NK-92 (cell line): ENCODE data around the gene DENND5B.
"Not testable (repeated sequence)": the region's sequence is repeated elsewhere in the genome, so short reads cannot be mapped to it uniquely, and the experiment has no call there.

ENCODE experiments used
- DNase-seq: peaks from one replicate; lab custom pipeline; 2025; ENCODE audit not compliant: unreplicated experiment; lab: John Stamatoyannopoulos, UW

Gene DENND5B

DNA sequence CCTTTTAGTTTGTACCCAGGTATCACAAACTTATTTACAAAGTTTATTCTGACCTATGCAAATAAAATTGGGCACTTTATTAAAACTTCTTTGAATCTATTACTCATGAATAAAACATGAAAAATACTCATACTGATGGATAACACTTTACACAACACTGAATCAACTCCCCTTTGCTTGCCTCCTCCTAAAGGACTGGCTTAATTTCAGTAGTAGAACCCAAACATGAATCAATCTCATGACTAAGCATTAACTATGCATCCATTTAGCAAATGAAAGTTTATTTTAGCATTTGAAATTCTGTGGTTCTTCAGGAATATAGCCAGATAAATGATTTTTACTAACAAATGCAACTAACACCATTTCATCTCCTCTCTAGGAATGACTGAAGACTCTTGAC lies 32.4 kb downstream of the DENND5B start:
- no peak for DNase-seq

DNA sequence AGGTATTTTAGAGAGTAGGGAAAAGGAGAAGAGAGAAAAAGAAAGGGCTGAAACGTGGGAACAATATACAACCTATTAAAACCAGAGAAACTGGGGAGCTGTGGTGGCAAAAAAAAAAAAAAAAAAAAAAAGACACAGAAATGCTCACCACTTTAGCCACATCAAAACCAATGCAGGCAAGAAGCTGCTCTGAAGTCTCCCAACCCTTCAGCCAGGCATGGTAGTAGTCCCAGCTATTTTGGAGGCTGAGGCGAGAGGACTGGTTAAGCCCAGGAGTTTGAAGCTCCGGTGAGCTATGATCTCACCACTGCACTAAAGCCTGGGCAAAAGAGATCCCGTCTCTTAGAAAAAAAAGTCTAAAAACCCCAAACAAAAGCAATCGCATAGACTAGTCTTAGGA lies 33.2 kb downstream of the DENND5B start:
- DNase-seq: no peak

DNA sequence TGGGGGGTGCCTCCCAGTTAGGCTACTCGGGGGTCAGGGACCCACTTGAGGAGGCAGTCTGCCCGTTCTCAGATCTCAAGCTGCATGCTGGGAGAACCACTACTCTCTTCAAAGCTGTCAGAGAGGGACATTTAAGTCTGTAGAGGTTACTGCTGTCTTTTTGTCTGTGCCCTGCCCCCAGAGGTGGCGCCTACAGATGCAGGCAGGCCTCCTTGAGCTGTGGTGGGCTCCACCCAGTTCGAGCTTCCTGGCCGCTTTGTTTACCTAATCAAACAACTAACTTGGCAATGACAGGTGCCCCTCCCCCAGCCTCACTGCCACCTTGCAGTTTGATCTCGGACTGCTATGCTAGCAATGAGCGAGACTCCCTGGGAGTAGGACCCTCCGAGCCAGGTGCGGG lies 35.5 kb downstream of the DENND5B start:
- DNase-seq: not testable (repeated sequence)

DNA sequence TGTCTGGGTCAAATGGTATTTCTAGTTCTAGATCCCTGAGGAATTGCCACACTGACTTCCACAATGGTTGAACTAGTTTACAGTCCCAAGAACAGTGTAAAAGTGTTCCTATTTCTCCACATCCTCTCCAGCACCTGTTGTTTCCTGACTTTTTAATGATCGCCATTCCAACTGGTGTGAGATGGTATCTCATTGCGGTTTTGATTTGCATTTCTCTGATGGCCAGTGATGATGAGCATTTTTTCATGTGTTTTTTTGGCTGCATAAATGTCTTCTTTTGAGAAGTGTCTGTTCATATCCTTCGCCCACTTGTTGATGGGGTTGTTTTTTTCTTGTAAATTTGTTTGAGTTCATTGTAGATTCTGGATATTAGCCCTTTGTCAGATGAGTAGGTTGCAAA lies 40.3 kb downstream of the DENND5B start:
- DNase-seq: not testable (repeated sequence)

- DNase-seq: no peak
Observed at GRCh38 chr12:31536672-31537071, 54.3 kb downstream of the DENND5B start.

GRCh38 chr12:31533470-31533869 lies 57.5 kb downstream of the DENND5B start:
- DNase-seq: no peak

GRCh38 chr12:31531893-31532292 lies 59.0 kb downstream of the DENND5B start:
- DNase-seq: no peak

- no peak for DNase-seq
Observed at GRCh38 chr12:31528095-31528494, 62.8 kb downstream of the DENND5B start.

DNA sequence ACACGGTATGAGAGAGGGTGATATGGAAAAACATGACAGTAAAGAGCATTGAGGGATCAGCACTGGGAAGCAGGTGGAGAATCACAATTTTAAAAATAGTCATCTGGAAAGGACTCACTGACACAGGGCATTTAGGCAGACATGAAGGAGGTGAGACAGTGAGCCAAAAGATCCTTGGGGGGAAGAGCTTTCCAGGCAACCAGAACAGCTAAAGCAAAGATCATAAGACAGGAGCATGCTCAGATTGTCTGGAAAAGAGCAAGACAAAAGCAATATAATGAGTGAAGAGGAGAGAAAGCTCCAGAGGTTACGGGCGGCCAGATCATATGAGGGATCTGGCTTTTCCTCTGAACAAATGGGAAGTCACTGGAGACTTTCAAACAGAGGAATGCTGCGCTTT lies 63.9 kb downstream of the DENND5B start:
- no peak for DNase-seq

DNA sequence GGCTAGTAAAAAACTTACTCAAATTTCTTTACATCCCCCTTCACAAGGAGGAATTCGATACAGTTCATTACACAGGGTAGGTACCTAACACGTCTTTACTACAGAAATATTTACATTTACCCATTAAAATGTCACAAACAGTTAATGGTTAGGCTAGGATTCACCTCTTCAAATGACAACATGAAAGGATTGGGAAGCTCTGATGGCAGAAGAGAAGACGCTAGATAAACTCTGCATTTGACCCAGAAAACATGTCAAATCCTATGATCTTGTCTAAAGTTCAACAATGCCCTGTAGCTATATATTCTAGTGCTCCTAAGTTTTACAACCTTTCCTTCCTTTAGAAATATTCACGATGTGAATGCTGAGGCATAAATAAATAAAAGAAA lies 64.8 kb downstream of the DENND5B start:
- DNase-seq: no peak

DNA sequence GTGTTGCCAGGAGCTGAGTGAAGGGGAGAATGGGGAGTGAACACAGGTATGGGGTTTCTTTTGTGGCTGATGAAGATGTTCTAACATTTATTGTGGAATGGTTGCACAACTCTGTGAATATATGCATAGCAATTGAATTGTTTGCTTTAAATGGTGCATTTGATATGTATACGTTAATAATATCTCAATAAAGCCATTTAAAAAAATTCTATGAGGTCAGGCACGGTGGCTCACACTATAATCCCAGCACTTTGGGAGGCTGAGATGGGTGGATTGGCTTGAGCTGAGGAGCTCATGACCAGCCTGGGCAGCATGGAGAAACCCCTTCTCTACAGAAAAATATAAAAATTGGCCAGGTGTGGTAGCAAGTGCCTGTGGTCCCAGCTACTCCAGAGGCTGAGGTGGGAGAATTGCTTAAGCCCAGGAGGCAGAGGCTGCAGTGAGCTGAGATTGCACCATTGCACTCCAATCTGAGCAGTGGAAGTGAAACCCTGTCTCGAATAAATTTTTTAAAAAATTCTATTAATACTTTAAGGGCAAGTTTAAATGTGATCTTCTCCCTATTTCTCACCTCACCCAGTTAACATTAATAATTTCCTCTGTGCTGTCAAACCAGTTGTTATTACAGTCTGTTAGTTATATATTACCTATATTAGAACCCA lies 65.3 kb downstream of the DENND5B start:
- DNase-seq: no peak

DNA sequence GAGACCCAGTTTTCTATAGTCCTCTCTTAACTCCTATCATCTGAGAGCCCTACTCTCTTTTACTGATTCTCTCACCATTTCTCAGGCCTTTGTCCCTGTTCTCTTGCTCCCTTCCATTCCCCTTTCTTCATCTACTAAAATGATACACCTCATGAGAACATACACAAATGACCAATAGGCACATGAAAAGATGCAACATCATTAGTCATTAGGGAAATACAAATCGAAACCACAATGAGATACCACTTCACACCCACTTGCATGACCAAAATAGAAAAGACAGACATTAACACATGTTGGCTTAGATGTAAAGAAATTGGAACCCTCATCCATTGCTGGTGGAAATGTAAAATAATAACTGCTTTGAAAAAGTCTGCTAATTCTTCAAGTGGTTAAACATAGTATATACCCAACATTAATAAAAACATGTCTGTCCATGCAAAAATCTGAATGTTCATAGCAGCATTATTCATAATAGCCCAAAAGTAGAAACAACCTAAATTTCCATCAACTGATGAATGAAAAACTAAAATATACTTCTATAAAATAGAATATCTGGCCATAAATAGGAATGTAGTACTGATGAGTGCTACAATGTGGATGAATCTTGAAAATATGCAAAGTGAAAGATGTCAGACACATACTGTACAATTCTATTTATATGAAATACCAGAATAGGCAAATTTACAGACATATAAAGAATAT lies 66.0 kb downstream of the DENND5B start:
- no peak for DNase-seq

DNA sequence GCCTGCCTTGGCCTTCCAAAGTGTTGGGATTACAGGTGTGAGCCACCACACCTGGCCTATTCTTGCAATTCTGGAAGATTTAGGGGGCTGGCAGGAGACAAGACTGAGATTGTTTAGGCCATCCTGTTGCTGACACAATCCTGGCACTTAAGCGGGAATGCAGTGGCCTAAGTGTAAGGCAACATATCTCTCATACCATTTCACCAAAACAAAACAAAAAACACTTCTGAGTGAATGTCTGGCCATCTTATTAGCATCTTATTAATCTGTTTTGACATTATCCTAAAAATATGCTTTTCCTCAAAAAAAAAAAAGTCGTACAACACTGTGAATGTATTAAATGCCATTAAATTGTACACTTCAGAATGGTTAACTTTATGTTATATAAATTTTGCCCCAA lies 67.6 kb downstream of the DENND5B start:
- DNase-seq: no peak

GRCh38 chr12:31522607-31523006 lies 68.3 kb downstream of the DENND5B start:
- DNase-seq: no peak

- DNase-seq: no peak
Observed at GRCh38 chr12:31521964-31522363, 69.0 kb downstream of the DENND5B start.

- no peak for DNase-seq
Observed at GRCh38 chr12:31519511-31519910, 71.4 kb downstream of the DENND5B start.

DNA sequence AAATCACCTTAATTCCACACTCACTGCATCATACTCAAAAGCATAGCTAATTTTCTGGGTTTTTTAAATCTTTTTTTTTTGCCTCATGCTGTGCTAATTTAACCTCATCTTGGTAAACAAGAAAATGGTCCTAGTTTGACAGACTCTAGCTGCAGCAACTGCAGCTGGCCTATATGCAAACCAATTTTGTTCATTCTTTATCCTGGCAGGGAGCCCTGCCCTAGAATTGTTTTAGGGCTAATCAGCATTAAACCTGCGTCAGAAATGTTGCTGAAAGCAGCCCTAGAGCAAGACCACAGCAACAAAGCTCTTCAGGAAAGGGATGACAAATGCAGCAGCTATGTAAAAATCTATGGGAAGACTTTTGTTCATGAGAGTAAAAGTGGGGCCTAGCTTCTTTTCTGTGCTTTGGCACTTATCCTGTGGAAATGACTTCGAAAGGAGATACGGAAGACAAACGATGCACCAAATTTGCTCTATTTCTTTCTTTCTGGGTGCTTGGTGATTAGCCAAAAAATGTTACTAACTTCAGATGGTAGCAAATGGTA lies 72.2 kb downstream of the DENND5B start:
- no peak for DNase-seq

DNA sequence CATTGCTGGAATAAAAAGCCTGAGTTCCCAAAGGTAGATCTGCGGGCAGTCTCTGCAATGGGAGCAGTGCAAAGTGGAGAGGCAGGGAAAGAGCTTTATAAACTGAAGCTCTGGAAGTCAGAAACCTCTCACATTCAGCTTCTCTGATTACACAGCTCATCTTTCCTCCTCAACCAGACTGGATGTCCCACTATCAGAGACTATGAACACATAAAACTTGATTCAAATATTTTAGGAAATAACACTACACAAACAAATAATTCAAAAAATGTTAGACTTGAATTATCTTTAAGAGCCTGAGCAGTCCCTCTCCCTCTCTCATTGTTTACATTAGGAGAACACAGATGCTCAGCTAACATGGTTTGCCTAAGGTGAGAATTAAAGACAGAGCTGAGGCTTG lies 72.9 kb downstream of the DENND5B start:
- DNase-seq: no peak

DNA sequence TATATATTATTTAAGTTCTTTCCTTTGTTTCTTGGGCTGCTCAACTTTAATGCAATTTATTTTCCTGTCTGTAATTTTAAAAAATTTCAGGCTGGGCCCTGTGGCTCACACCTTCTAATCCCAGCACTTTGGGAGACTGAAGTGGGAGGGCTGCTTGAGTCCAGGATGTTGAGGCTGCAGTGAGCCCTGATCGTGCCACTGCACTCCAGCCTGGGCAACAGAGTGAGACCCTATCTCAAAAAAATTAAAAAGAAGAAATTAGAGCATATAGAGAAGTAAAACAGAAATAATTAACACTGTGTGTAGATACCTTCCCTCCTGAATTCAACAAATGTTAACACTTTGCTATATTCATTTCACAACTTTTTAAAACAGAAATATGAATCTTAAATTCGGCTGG lies 74.2 kb downstream of the DENND5B start:
- DNase-seq: no peak

- DNase-seq: no peak
Observed at GRCh38 chr12:31514912-31515311, 76.0 kb downstream of the DENND5B start.

- no peak for DNase-seq
Observed at GRCh38 chr12:31510034-31510433, 80.9 kb downstream of the DENND5B start.

- DNase-seq: no peak
Observed at GRCh38 chr12:31508436-31509150, 82.3 kb downstream of the DENND5B start.
